H9 (cell line): ENCODE data around the gene PLA2G12B. TPM values are rescaled to one million over a fixed set of nuclear protein-coding genes. Genes with fewer than 3 reads are reported as not detected.
"Not testable (repeated sequence)": the region's sequence is repeated elsewhere in the genome, so short reads cannot be mapped to it uniquely, and the experiment has no call there.

Source experiments
- DNase-seq: peaks from one replicate; pipeline ENCODE4 v3.0.0-alpha.2; 2017
- H2AFZ ChIP-seq: one replicate; pipeline ENCODE4 v1.6.1; 2013; ENCODE audit warnings: mild to moderate bottlenecking, low read length, control low read depth, moderate library complexity
- H2AK5ac ChIP-seq: 2 replicates; pipeline ENCODE4 v1.6.1; 2013; ENCODE audit warnings: low read length, control low read depth, mixed read lengths; ENCODE audit not compliant: insufficient read length
- H2BK120ac ChIP-seq: one replicate; pipeline ENCODE4 v1.6.1; 2013; ENCODE audit warnings: low read depth, mild to moderate bottlenecking, low read length, control low read depth, inconsistent platforms; ENCODE audit not compliant: poor library complexity, severe bottlenecking
- H2BK12ac ChIP-seq: 2 replicates; pipeline ENCODE4 v1.6.1; 2013; ENCODE audit warnings: low read length, control low read depth, mixed read lengths, low read depth; ENCODE audit not compliant: insufficient read length
- H2BK15ac ChIP-seq: 2 replicates; pipeline ENCODE4 v1.6.1; 2013; ENCODE audit warnings: low read depth, low read length, control low read depth
- H2BK20ac ChIP-seq: one replicate; pipeline ENCODE4 v1.6.1; 2013; ENCODE audit warnings: low read depth, mild to moderate bottlenecking, low read length, control low read depth, inconsistent platforms; ENCODE audit not compliant: poor library complexity, severe bottlenecking
- H2BK5ac ChIP-seq: 2 replicates; pipeline ENCODE4 v1.6.1; 2013; ENCODE audit warnings: low read length, control low read depth, mixed read lengths; ENCODE audit not compliant: insufficient read length
- H3K14ac ChIP-seq: 2 replicates; pipeline ENCODE4 v1.6.1; 2013; ENCODE audit warnings: low read length, control low read depth; ENCODE audit not compliant: insufficient read depth
- H3K18ac ChIP-seq: 2 replicates; pipeline ENCODE4 v1.6.1; 2013; ENCODE audit warnings: low read depth, mild to moderate bottlenecking, mixed read lengths, low read length, control low read depth; ENCODE audit not compliant: insufficient read length
- H3K23ac ChIP-seq: 2 replicates; pipeline ENCODE4 v1.6.1; 2013; ENCODE audit warnings: low read length, control low read depth, mixed read lengths, low read depth; ENCODE audit not compliant: insufficient read length
- H3K23me2 ChIP-seq: 2 replicates; pipeline ENCODE4 v1.6.1; 2013; ENCODE audit warnings: low read depth, mild to moderate bottlenecking, mixed read lengths, low read length, control low read depth; ENCODE audit not compliant: insufficient read length, poor library complexity, severe bottlenecking
- H3K27ac ChIP-seq: 2 replicates; pipeline ENCODE4 v1.5.1; 2013; ENCODE audit warnings: low read length, control low read depth, mixed read lengths, low read depth; ENCODE audit not compliant: insufficient read length
- H3K27me3 ChIP-seq: 2 replicates; pipeline ENCODE4 v1.6.1; 2013; ENCODE audit warnings: low read length, control low read depth, inconsistent platforms; ENCODE audit not compliant: insufficient read depth
- H3K4ac ChIP-seq: 2 replicates; pipeline ENCODE4 v1.6.1; 2013; ENCODE audit warnings: low read depth, mild to moderate bottlenecking, control low read depth, inconsistent platforms, low read length, moderate library complexity
- H3K4me1 ChIP-seq: 2 replicates; pipeline ENCODE4 v1.6.1; 2013; ENCODE audit warnings: low read length, control low read depth, inconsistent platforms; ENCODE audit not compliant: insufficient read depth
- H3K4me2 ChIP-seq: 2 replicates; pipeline ENCODE4 v1.6.1; 2013; ENCODE audit warnings: low read length, control low read depth, mixed read lengths; ENCODE audit not compliant: insufficient read length, insufficient read depth
- H3K56ac ChIP-seq: 2 replicates; pipeline ENCODE4 v1.6.1; 2013; ENCODE audit warnings: low read depth, mild to moderate bottlenecking, mixed read lengths, low read length, control low read depth; ENCODE audit not compliant: insufficient read length
- H3K79me1 ChIP-seq: 2 replicates; pipeline ENCODE4 v1.6.1; 2013; ENCODE audit warnings: low read depth, mild to moderate bottlenecking, moderate library complexity, low read length, control low read depth, inconsistent platforms; ENCODE audit not compliant: insufficient read depth, poor library complexity, severe bottlenecking
- H3K79me2 ChIP-seq: 2 replicates; pipeline ENCODE4 v1.6.1; 2013; ENCODE audit warnings: low read length, control low read depth, inconsistent platforms; ENCODE audit not compliant: insufficient read depth
- H3K9ac ChIP-seq: 2 replicates; pipeline ENCODE4 v1.6.1; 2013; ENCODE audit warnings: low read length, control low read depth, mixed read lengths; ENCODE audit not compliant: insufficient read length; ENCODE audit errors: extremely low read depth
- H3K9me3 ChIP-seq: one replicate; pipeline ENCODE4 v1.6.1; 2013; ENCODE audit warnings: low read depth, low read length, inconsistent platforms; ENCODE audit not compliant: control insufficient read depth
- H3T11ph ChIP-seq: one replicate; pipeline ENCODE4 v1.6.1; 2013; ENCODE audit warnings: mild to moderate bottlenecking, low read length, control low read depth, inconsistent platforms
- H4K20me1 ChIP-seq: one replicate; pipeline ENCODE4 v1.6.1; 2013; ENCODE audit not compliant: control insufficient read depth, insufficient read length, insufficient read depth
- H4K5ac ChIP-seq: 2 replicates; pipeline ENCODE4 v1.6.1; 2013; ENCODE audit warnings: low read depth, mild to moderate bottlenecking, mixed read lengths, low read length, control low read depth; ENCODE audit not compliant: insufficient read length
- H4K8ac ChIP-seq: replicated peaks from 2 replicates; pipeline ENCODE4 v1.6.1; 2013; ENCODE audit warnings: low read length, control low read depth, mixed read lengths, low read depth; ENCODE audit not compliant: insufficient read length
- H4K91ac ChIP-seq: 2 replicates; pipeline ENCODE4 v1.6.1; 2013; ENCODE audit warnings: low read depth, mild to moderate bottlenecking, moderate library complexity, mixed read lengths, low read length, control low read depth; ENCODE audit not compliant: insufficient read length
- H3K27ac Mint-ChIP-seq, 3 experiments: 2 replicates in 2 of 3; 3 replicates in 1 of 3; pipeline ENCODE4 v1.8.0; 2020 to 2021; ENCODE audit warnings: mixed read lengths in 3 of 3, mild to moderate bottlenecking in 1 of 3, moderate library complexity in 1 of 3
- H3K27me3 Mint-ChIP-seq: 2 replicates; pipeline ENCODE4 v1.8.0; 2021; ENCODE audit warnings: low read depth, mild to moderate bottlenecking, moderate library complexity, mixed read lengths
- H3K36me3 Mint-ChIP-seq, 3 experiments: 2 replicates in 2 of 3; 3 replicates in 1 of 3; pipeline ENCODE4 v1.8.0; 2020 to 2021; ENCODE audit warnings: low read depth in 3 of 3, mixed read lengths in 3 of 3; ENCODE audit not compliant: insufficient read depth in 1 of 3
- H3K4me1 Mint-ChIP-seq, 2 experiments: 2 replicates each; pipeline ENCODE4 v1.8.0; 2020; ENCODE audit warnings: mixed read lengths in 2 of 2
- H3K4me3 Mint-ChIP-seq, 2 experiments: 2 replicates in 1 of 2; 3 replicates in 1 of 2; pipeline ENCODE4 v1.8.0; 2020 to 2021; ENCODE audit warnings: mild to moderate bottlenecking in 2 of 2, mixed read lengths in 2 of 2, moderate library complexity in 1 of 2
- H3K9me3 Mint-ChIP-seq, 2 experiments: 2 replicates in 1 of 2; 3 replicates in 1 of 2; pipeline ENCODE4 v1.8.0; 2020; ENCODE audit warnings: mild to moderate bottlenecking in 2 of 2, mixed read lengths in 2 of 2, moderate library complexity in 1 of 2
- WGBS: extraction: QIAGEN DNeasy Blood & Tissue Kit; methylation state at CpG from one replicate; pipeline ENCODE4 v1.1.7; 2013; ENCODE audit warnings: missing lambda C conversion rate, low lambda C conversion rate, mixed read lengths; ENCODE audit not compliant: insufficient read length; ENCODE audit errors: extremely low coverage; 5-methylcytosine and 5-hydroxymethylcytosine counted together
- total RNA-seq: library from RNA; stranded (reverse); gene quantifications from 2 replicates; pipeline ENCODE4 v1.2.1, GENCODE V29; 2021
- TF ChIP-seq, protein P1 (sequence below): fragments of 200-600 bp; sonication (generic); conservative IDR thresholded peaks from 3 replicates; pipeline ENCODE4 v1.8.0; 2021; ENCODE audit warnings: antibody characterized with exemption, mild to moderate bottlenecking

The PLA2G12B gene
- total RNA-seq, 1 experiment from 2014 or later: not detected

- Histone ChIP-seq H2BK12ac (no peak overlapping the region), H4K91ac (no peak overlapping the region), H2AFZ (no peak overlapping the region), H3K79me1 (no peaks in the 10 kb centered on the region), H4K5ac (no peak overlapping the region), H3K56ac (no peak overlapping the region), H3K4me1 (no peaks in the 10 kb centered on the region), H3K4me2 (no peak overlapping the region), H3K23ac (no peak overlapping the region), H3K23me2 (no peaks in the 10 kb centered on the region), H3K79me2 (no peaks in the 10 kb centered on the region), H2AK5ac (no peak overlapping the region), H3T11ph (no peak overlapping the region), H3K9me3 (no peaks in the 10 kb centered on the region), H4K20me1 (no peaks in the 10 kb centered on the region), H3K27ac (no peak overlapping the region), H3K27me3 (no peaks in the 10 kb centered on the region), H3K4ac (no peak overlapping the region), H3K9ac (no peak overlapping the region), H2BK15ac (no peak overlapping the region), H2BK5ac (no peak overlapping the region), H3K14ac (no peak overlapping the region), H2BK20ac (no peak overlapping the region), H2BK120ac (no peak overlapping the region), H3K18ac (no peak overlapping the region), H4K8ac (no peak overlapping the region)
- no CpG with 5 or more reads among the region's 2 CpGs for WGBS
- TF ChIP-seq, protein P1, sequence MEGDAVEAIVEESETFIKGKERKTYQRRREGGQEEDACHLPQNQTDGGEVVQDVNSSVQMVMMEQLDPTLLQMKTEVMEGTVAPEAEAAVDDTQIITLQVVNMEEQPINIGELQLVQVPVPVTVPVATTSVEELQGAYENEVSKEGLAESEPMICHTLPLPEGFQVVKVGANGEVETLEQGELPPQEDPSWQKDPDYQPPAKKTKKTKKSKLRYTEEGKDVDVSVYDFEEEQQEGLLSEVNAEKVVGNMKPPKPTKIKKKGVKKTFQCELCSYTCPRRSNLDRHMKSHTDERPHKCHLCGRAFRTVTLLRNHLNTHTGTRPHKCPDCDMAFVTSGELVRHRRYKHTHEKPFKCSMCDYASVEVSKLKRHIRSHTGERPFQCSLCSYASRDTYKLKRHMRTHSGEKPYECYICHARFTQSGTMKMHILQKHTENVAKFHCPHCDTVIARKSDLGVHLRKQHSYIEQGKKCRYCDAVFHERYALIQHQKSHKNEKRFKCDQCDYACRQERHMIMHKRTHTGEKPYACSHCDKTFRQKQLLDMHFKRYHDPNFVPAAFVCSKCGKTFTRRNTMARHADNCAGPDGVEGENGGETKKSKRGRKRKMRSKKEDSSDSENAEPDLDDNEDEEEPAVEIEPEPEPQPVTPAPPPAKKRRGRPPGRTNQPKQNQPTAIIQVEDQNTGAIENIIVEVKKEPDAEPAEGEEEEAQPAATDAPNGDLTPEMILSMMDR: no peak
- DNase-seq: no peak
- H3K36me3 Mint-ChIP-seq: peaks cover 4 to 12% (median 5%) of the 10 kb centered on the region in 3 experiments; a peak in 4 of 7 replicates
- H3K4me1 Mint-ChIP-seq: no peaks in the 10 kb centered on the region; a peak in 1 of 4 replicates
- no peak overlapping the region for H3K27ac Mint-ChIP-seq
- H3K27me3 Mint-ChIP-seq: no peaks in the 10 kb centered on the region
- H3K4me3 Mint-ChIP-seq: no peak overlapping the region
- peaks cover 12 to 13% of the 10 kb centered on the region in 2 experiments for H3K9me3 Mint-ChIP-seq
These were observed 42.5 kb upstream of the PLA2G12B start for GRCh38 chr10:72997099-72997498.

- H3K79me2 ChIP-seq, H2BK5ac ChIP-seq: not testable (repeated sequence)
- H3K36me3 Mint-ChIP-seq: peaks cover 5 to 12% (median 9%) of the 10 kb centered on the region in 3 experiments; a peak in 4 of 7 replicates
These were observed 40.9 kb upstream of the PLA2G12B start for GRCh38 chr10:72995459-72995858.

More at GRCh38 chr10:72995459-72995858, 40.9 kb upstream of the PLA2G12B start:
- not testable (repeated sequence) for H3K9ac ChIP-seq, H2BK20ac ChIP-seq, H3K27ac ChIP-seq, H4K91ac ChIP-seq, H3K23me2 ChIP-seq, H3K4me1 Mint-ChIP-seq, H4K20me1 ChIP-seq, H3K9me3 ChIP-seq, H3K56ac ChIP-seq, H3T11ph ChIP-seq, H3K27me3 Mint-ChIP-seq, H3K14ac ChIP-seq, H4K8ac ChIP-seq, DNase-seq, H3K4me3 Mint-ChIP-seq, H3K27me3 ChIP-seq, H2AFZ ChIP-seq, H3K4me2 ChIP-seq, H3K27ac Mint-ChIP-seq, H4K5ac ChIP-seq, H3K79me1 ChIP-seq, H3K4me1 ChIP-seq, H2BK15ac ChIP-seq, H3K18ac ChIP-seq, H3K23ac ChIP-seq, H2AK5ac ChIP-seq, H2BK12ac ChIP-seq, H3K4ac ChIP-seq, H2BK120ac ChIP-seq
- peaks cover 12 to 13% of the 10 kb centered on the region in 2 experiments for H3K9me3 Mint-ChIP-seq
